ENCODE measurements around the gene SLC6A7. TPM values are rescaled to one million over a fixed set of nuclear protein-coding genes. Genes with fewer than 3 reads are reported as not detected.

SLC6A7 gene
- polyA plus RNA-seq, 1 experiment, result not detected

DNA sequence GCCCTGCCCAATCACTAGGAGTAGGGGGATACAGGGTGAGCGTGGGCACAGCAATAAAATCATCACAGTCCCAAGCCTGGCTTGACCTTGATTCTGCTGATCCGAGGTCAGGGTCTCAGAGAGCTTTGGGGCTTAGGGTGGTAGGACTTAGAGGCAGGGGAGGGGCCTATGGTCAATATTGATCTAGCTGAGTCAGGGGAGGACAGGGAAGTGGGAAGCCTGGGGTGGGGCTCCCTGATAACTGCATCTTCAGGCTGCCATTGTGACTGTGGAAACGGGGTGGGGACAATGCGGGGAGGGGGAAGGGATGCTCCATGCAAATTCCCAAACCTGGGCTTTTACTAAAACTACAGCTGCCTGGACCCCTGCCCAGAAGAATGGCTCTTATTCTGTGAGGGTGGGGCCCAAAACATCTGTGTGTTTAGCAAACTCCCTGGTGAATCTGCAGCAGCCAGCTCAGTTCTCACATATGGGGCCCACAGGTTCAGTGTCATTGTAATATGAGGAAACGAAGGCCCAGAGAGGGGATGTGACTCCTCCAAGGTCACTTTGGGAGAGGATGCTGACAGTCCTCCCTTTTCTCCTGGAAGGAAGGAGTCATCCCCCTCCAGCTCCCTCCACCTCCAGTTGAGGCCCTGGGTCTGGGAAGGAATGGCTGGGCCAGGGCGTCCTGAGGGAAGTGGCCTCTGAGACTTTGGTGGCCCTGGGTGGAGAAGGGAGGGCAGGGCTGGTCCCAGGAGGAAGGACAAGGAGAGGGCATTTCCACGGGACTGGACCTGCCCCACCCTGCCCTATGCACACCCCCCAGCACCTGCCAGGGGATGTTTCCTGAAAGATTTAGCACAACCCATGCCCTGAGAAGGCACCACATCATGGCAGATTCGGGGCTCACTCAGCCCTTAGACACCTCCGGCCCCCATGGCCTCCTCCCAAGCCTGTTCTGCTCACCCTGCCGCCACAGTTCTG lies 26.4 kb downstream of the SLC6A7 start:
- DNase-seq (ENCODE audit: low read depth, low spot score), result no peak
- Histone ChIP-seq H3K9me3 (ENCODE audit: control insufficient read depth, insufficient read depth, low read length) (no peaks in the 10 kb centered on the region; the same call in 1 of the 2 replicates), H3K27me3 (ENCODE audit: control insufficient read depth, insufficient read depth, low read length) (no peaks in the 10 kb centered on the region), H3K4me3 (ENCODE audit: low read depth, low read length) (no peak overlapping the region), H3K27ac (ENCODE audit: low read depth, low read length) (no peak overlapping the region)
- ChIA-PET POLR2A (interaction anchor here (1.3 kb wide), 1 partner anchor 91 kb away, joined by 3 read pairs; no protein-coding TSS in a partner anchor), CTCF (interaction anchor here (0.9 to 6.4 kb wide), 4 partner anchors 10 to 382 kb away, joined by 4 to 59 read pairs (median 6); no protein-coding TSS in a partner anchor)
- TF ChIP-seq, protein P1, sequence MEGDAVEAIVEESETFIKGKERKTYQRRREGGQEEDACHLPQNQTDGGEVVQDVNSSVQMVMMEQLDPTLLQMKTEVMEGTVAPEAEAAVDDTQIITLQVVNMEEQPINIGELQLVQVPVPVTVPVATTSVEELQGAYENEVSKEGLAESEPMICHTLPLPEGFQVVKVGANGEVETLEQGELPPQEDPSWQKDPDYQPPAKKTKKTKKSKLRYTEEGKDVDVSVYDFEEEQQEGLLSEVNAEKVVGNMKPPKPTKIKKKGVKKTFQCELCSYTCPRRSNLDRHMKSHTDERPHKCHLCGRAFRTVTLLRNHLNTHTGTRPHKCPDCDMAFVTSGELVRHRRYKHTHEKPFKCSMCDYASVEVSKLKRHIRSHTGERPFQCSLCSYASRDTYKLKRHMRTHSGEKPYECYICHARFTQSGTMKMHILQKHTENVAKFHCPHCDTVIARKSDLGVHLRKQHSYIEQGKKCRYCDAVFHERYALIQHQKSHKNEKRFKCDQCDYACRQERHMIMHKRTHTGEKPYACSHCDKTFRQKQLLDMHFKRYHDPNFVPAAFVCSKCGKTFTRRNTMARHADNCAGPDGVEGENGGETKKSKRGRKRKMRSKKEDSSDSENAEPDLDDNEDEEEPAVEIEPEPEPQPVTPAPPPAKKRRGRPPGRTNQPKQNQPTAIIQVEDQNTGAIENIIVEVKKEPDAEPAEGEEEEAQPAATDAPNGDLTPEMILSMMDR (IDR thresholded peaks at IDR 0.05; ENCODE audit: low read depth, low read length), result no peak

DNA sequence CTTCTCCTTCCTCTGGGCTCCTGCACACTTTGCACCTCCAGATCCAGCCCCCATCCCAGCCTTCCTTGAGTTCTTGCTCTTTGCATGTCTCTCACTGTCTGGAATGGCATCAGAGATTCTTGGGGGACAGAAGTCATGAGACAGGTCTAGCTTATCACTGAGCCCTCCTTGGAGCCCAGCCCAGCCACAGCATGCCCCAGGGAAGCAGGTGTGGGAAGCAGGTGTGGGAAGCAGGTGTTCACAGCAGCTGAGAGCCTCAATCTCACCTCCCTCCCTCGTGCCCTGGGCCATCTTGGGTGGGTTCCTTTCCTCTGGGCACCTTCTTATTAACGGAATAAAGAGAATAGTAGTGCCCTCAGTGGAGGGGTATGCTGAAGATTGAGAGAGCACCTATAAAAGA lies 27.2 kb downstream of the SLC6A7 start:
- Histone ChIP-seq H3K27ac (ENCODE audit: low read depth, low read length) (no peak overlapping the region), H3K9me3 (ENCODE audit: control insufficient read depth, insufficient read depth, low read length) (no peaks in the 10 kb centered on the region; the same call in 1 of the 2 replicates), H3K4me3 (ENCODE audit: low read depth, low read length) (no peak overlapping the region), H3K27me3 (ENCODE audit: control insufficient read depth, insufficient read depth, low read length) (no peaks in the 10 kb centered on the region)
- no peak for DNase-seq (ENCODE audit: low read depth, low spot score)
- CTCF ChIA-PET, result interaction anchor here (1.4 to 6.4 kb wide), 3 partner anchors 11 to 87 kb away, joined by 6 to 59 read pairs (median 6); no protein-coding TSS in a partner anchor
- TF ChIP-seq, protein P1 (IDR thresholded peaks at IDR 0.05; ENCODE audit: low read depth, low read length), result no peak
- POLR2A ChIA-PET, result no interaction called here

DNA sequence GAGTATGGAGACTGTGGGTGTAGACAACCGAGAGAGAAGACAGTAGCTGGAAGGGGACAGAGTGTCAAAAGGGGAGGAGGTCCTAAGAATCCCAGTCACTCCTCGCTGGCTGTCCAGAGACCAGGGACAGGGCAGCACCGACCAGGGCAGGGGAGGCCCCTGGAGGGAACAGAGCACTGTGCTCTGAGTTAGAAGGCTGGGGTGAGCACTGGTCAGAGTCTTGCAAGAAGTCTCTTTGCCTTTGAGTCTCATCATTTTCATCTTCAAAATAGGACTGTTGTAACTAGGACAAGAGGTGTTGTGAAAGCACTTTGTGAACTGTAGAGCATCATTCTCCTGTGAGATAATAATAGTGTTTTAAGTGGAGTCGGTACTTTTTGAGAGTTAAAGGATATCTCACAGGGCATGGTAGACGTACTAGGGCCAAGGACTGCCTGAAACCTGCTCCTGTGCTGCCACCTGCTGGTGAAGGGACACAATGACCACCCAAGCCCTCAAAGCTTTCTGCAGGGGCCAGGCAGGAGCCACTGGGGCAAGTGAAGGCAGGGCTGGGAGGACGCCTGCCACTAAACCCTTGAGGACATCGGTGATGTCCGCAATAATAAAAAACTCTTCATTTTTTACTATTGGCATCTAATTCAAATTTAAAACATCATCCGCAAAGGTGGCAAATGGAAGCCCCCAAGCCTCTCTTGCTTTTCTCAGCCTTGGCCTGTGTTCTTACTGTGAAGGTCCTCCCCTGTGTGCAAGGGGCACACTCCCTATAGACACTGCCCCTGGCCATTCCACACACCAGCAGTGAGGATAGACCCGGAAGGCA lies 28.2 kb downstream of the SLC6A7 start:
- Histone ChIP-seq H3K27ac (ENCODE audit: low read depth, low read length) (no peak overlapping the region), H3K9me3 (ENCODE audit: control insufficient read depth, insufficient read depth, low read length) (no peaks in the 10 kb centered on the region; the same call in 1 of the 2 replicates), H3K27me3 (ENCODE audit: control insufficient read depth, insufficient read depth, low read length) (no peaks in the 10 kb centered on the region), H3K4me3 (ENCODE audit: low read depth, low read length) (no peak overlapping the region)
- CTCF ChIA-PET, result interaction anchor here (0.6 to 6.4 kb wide), 21 partner anchors 10 to 378 kb away, joined by 3 to 59 read pairs (median 4); no protein-coding TSS in a partner anchor
- DNase-seq (ENCODE audit: low read depth, low spot score), result peak; percentile 69
- TF ChIP-seq, protein P1 (IDR thresholded peaks at IDR 0.05; ENCODE audit: low read depth, low read length), result peak; percentile 87
- POLR2A ChIA-PET, result no interaction called here

DNA sequence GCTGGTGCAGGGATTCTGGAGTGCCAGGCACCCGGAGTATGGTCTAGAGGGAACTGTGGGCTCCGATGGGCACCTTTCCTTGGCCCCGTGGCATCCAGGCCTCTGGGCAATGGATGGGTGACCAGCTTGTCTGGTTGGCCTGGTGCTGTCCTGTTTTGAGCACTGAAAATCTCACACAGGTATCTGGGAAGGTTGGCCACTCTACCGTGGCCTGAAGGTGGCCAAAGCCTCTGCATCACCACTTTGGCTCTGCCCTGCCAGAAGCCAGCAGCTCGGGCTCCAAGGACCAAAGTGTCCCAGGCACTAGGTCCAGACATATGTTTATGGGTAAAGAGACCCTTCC lies 28.8 kb downstream of the SLC6A7 start:
- H3K27me3 ChIP-seq (ENCODE audit: control insufficient read depth, insufficient read depth, low read length), result no peaks in the 10 kb centered on the region
- no peak for DNase-seq (ENCODE audit: low read depth, low spot score)
- TF ChIP-seq, protein P1 (IDR thresholded peaks at IDR 0.05; ENCODE audit: low read depth, low read length), result no peak
- ChIA-PET POLR2A (no interaction called here), CTCF (interaction anchor here (0.6 to 6.4 kb wide), 22 partner anchors 9 to 380 kb away, joined by 3 to 59 read pairs (median 4); no protein-coding TSS in a partner anchor)
- H3K4me3 ChIP-seq (ENCODE audit: low read depth, low read length), result no peak overlapping the region
- H3K27ac ChIP-seq (ENCODE audit: low read depth, low read length), result no peak overlapping the region
- no peaks in the 10 kb centered on the region; the same call in 1 of the 2 replicates for H3K9me3 ChIP-seq (ENCODE audit: control insufficient read depth, insufficient read depth, low read length)

Data from AG04450 (cell line).